ENCODE data around the gene TNFRSF8.
"Not testable (repeated sequence)": the region's sequence is repeated elsewhere in the genome, so short reads cannot be mapped to it uniquely, and the experiment has no call there.

TNFRSF8 gene

GRCh38 chr1:12039164-12039525 is 24.0 kb upstream of the TNFRSF8 start:
- DNase-seq = no peak

DNA sequence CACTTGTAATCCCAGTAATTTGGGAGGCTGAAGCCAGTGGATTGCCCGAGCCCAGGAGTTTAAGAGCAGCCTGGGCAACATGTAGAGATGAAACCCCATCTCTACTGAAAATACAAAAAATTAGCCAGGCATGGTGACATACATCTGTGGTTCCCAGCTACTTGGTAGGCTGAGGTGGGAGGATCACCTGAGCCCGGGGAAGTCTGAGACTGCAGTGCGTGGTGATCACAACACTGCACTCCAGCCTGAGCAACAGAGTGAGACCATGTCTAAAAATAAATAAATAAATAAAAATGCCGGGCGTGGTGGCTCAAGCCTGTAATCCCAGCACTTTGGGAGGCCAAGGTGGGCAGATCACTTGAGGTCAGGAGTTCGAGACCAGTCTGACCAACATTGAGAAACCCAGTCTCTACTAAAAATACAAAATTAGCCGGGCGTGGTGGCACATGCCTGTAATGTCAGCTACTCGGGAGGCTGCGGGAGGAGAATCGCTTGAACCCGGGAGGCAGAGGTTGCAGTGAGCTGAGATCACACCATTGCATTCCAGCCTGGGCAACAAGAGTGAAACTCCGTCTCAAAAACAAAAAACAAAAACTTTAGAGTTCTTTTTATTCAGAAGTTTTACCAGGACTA is 23.2 kb upstream of the TNFRSF8 start:
- DNase-seq = not testable (repeated sequence)

DNA sequence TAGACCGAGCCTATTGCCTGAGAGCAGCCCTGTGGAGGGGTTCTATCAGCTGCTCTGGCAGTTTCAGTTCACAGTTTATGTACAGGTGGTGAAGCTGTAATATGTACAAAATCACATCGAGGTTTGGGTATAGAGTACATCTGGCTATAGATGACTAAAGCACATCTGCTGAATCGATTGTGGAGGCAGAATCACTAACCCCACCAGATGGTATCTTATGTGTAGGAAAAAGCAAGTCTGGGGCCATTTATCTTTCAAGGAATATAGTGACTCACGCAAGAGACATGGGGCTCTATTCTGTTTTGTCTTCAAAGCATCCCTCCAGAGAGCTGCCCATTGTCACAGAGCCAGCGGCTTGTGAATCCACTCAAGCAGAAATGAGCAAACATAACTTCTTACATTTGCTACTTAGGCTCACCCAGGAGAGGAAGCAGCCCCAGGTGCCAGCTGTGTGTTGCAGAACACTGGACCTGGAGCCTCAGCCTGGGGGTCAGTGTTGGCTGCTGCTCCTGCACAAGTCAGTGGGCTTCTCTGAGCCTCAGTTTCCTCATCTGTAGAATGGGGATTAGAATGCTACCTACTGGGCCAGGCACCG is 22.5 kb upstream of the TNFRSF8 start:
- peak; percentile 60 for DNase-seq

DNA sequence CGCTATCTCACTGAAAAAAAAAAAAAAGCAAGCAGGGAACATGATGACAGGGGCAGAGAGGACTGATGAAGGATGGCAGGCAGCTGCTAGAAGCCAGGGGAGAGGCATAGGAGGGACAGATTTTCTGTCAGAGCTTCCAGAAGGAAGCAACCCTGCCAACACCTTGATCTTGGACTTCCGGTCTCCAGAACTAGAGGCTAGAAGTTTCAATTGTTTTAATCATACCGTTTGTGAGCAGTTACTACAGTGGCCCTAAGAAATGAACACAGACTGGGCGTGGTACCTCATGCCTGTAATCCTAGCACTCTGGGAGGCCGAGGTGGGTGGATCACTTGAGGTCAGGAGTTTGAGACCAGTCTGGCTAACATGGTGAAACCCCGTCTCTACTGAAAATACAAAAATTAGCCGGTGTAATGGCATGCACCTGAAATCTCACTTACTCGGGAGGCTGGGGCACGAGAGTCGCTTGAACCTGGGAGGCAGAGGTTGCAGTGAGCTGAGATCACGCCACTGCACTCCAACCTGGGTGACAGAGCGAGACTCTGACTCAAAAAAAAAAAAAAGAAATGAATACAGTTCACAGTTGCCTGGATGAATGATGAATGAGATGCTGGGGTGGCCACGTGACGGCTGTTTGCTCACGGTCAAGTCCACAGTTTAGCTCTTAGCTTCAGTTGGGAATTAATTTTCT is 18.8 kb upstream of the TNFRSF8 start:
- not testable (repeated sequence) for DNase-seq

DNA sequence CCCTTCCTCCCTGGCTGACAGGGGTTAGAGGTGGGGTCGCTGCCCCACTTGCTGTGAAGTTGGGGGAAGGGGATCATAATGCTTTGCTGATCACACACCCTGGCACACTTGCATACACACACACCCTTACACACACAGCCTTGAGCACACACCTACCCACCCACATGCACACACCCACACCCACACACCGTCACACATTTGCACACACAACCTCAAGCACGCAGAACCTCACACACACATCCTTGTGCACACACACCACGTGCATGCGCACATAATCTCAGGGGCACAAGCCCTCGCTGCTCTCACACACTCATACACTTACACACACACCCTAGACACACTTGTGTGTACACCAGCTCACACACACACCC is 16.4 kb upstream of the TNFRSF8 start:
- DNase-seq = no peak

DNA sequence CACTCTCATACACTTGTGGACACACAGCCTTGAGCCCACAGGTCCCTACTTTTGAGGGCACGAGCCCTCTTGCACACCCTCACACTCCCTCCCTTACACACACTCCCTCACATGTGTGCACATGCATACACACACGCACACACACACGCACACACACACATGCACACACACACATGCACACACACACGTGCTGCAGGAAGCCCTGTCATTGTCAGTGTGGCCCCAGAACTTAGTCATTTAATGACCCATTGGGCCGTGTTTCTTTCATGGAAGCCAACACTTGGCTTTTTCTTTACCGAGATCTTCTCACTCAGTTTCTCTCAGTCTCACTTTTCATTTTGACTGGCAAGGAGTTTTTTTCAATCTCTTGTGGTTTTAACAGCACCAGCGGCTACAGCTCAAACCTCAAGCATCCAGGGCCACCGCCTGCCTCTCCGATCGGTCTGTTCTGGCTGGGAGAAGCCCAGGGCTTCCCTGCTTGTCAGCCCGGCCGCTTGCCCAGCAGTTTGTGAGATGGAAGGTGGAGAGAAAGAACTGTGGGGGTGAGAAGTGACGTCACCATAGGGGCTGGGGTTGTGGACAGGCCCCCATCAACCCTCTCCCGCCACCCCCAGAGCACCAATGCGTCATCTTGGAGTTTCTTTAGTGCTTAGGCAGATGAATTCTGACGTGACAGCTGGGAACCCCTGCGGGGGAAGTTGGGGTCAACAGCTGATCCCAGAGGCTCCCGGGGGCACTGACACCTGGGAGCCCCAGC is 15.8 kb upstream of the TNFRSF8 start:
- DNase-seq = no peak

DNA sequence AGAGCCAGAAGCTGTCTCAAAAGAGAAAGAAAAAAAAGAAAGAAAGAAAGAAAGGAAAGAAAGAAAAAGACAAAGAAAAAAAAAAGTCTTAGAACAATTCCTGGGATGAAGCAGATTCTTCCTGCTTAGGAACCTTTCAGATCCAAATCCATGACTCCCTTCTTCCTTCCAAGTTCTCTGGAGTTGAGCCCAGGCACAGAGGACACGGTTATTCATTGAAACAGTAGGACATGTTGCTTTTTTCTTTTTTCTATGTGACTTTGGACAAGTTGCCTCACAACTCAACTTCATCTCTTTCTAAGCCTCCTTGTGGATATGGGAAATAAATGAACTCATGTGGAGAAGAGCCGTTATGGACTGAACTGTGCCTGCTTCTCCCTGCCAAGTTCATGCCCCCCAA is 14.7 kb upstream of the TNFRSF8 start:
- no peak for DNase-seq

DNA sequence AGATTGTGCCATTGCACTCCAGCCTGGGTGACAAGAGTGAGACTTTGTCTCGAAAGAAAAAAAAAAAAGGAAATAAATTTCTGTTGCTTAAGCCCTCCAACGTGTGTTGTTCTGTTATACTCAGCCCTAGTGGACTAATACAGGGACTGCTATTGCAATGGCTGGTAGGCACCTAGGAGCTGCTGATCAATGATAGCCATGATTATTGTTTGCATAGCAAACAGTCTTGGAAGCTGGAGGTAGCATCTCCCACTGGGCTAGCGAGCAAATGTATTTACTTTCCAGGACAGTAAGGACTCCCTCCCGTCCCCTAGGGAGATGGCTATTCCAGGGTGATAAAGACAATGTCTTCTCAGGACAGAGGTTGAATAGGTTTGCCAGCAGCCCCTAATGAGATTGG is 13.5 kb upstream of the TNFRSF8 start:
- no peak for DNase-seq

DNA sequence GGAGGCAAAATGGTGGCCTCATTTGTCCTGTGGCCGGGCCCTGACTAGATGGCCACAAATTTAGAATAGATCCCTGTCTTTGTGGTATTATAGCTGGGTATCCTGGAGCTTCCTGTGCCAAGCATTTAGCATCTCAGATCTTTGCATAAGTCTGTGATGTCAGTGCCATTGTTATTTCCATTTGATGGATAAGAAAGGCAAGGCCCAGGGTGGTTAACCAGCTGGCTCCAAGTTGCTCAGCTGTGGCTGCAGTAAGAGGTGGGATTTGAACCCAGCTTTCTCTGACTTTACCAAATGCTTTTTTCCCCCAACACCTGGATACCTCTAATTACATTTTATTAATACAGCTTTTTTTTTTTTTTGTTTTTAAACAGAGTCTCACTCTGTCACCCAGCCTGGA is 11.7 kb upstream of the TNFRSF8 start:
- no peak for DNase-seq

DNA sequence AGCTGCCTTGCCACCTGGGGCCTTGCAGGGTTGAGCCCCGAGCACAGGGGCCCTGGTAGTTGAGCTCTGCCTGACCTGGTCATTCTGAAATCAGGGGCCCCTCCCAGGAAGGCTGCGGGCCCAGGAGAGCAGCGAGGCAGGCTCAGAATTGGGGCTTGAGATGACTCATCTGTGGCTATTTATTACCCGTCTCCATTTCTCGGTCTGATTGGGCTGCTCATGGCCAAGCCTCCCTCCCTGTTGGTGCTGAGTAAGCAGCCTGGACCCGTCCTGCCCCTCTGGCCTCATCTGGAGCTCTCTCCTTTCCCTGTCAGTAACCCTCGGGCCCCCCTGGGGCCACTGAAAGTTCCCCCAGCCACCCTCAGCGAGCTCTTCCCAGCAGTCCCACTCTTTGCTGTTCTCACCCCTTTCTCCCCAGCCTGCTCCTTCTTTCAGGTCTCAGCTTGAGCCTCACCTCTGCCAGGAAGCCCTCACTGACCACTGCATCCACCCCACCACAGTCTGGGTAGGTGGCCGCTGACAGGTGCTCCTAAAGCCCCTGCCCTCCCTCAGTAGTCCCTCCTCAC is 11.0 kb upstream of the TNFRSF8 start:
- DNase-seq = no peak

GRCh38 chr1:12052997-12053686 is 10.0 kb upstream of the TNFRSF8 start:
- no peak for DNase-seq

DNA sequence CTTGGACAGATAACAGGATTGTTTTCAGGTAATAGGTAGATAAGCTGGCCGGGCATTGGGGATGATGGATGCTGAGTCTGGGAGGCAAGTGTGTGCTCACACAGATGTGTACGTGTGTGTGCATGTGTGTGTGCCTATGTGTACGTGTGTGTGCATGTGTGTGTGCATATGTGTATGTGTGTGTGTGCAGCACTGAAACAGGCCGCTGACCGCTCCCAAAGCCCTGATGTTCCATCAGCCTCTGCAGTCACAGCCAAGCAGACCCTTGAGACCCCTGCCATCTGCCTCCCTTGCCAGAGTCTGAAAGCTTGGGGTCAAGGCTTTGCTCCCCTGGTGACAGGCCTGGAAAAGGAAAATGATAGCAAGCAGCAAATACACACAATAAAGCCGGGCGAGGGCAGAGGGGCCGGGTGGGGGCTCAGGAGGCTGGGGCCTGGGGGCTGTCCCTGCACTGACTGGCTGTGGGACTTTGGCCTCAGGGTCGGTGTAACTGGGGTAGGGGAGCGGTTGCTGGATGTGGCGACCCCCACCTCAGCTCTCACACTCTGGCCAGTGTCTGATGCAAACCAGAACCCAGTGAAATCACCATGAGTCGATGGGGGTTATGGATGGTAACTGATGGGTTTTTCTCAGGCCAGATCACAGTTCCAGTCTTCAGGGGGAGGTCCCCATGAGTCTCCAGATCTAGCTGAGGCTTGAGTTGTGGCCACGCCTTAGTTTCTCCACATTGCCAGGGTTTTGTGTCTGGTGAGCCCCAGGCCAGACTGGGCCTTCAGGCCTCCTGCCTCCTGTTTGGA is 9.2 kb upstream of the TNFRSF8 start:
- no peak for DNase-seq

GRCh38 chr1:12055259-12055658 is 7.8 kb upstream of the TNFRSF8 start:
- DNase-seq = no peak

DNA sequence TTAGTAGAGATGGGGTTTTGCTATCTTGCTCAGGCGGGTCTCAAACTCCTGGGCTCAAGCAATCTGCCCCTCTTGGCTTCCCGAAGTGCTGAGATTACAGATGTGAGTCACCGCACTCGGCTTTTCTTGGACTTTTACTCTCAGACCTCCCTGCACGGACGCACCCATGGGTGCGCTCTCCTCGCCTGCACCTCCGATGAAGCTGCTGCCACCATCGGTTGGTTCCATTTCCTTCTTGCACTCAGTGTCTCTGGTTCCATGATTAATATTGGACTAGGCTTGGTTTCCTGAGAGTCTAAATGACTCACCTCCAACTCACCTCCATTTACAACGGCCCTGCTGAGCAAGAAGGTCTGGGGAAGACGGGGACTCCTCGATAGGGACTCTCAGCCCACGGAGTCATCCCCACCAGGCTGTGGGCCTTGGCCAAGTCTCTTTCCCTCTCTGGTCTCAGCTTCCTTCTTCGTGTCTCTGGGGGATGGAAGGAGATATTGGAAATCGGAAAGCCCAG is 6.7 kb upstream of the TNFRSF8 start:
- DNase-seq = no peak

DNA sequence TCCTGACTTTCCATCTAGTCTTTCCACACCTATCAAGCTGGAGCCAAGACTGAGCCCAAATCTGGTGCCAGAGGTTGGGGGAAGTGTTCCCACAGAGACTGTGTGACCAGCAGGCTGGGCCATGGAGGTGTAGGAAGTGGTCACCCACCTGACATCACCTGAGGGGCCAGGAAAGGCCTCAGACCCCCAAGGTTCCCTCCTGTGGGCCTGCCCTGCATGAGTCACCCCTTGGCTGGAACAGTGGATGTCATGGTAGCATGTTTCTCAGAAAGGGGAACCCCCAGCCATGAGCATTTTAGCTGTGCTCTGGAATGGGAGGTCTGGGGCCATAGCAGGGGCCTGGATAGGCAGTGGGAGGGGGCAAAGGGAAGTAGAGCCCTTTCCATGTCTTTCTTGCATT is 5.7 kb upstream of the TNFRSF8 start:
- DNase-seq = no peak

- DNase-seq = no peak
Measured at GRCh38 chr1:12057940-12058687, 5.0 kb upstream of the TNFRSF8 start.

DNA sequence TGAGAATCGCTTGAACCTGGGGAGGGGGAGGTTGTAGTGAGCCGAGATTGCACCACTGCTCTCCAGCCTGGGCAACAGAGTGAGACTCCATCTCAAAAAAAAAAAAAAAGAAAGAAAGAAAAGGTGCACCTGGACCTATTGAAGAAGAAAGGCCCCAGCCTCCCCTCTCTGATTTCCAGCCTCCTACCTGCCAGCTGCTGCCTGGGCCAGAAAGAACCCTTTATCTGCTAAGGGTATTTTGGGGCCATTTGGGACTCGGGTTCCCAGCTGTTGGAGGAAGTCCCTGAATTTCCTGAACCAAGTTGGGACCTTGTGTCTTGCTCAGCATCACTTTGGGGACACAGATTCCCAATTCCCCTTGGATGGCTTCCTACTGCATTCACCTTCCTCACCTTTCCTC is 3.9 kb upstream of the TNFRSF8 start:
- DNase-seq = no peak

DNA sequence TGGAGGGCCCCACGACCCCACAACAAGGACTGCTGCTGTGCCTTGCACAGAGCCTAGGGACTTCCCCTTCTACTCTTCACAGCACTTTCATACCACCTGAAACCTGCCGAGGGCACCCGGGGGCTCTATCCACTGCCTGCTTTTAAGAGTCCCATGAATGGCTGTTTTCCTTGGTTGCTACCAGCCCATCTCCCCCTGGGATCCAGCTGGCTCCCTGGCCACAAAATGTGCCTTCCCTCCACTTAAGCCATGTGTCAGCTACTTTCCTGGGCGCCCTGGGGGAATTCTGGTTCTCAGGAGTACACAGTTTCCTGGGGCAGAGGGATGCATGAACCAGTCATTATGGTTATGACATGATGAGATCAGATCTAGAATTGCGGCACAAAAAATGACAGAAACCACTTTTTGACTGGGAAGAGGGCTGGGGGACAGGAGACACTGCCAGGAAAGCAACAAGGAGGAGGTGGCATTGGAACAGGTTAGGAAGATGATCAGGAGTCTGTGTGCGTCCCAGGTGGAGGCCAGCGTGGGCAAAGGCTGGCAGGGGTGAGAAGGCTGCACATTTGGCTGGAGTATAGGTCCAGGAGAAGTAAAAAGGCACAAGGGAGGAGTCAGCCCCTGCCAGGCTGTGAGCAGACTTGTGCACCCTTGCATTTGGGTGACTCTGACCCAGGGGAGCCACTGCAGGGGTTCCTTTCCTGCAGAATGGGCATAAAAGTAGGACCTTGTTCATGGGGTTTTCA is 3.2 kb upstream of the TNFRSF8 start:
- DNase-seq = no peak

GRCh38 chr1:12060500-12060899 is 2.6 kb upstream of the TNFRSF8 start:
- no peak for DNase-seq

All from NCI-H524 treated with DMSO at 0.1 percent for 48 hours (cell line).